ENCODE results near the gene WIPF2. TPM values are rescaled to one million over a fixed set of nuclear protein-coding genes. Genes with fewer than 3 reads are reported as not detected.

WIPF2 gene
- total and polyA plus RNA-seq, 2 donors (not counting 1 experiment from before 2014, with no cell fraction given) = 7.7 to 48.4 TPM

GRCh38 chr17:40290629-40291280 is 71.7 kb downstream of the WIPF2 start:
- H3K4me1 Mint-ChIP-seq = peaks cover 13% of the 10 kb centered on the region
- H3K27ac Mint-ChIP-seq = peak overlapping the region; percentile 5
- ChIA-PET CTCF (interaction anchor here (1.0 to 30.5 kb wide), 11 partner anchors 9 to 277 kb away, joined by 3 to 871 read pairs (median 6); partner anchors contain the start of genes GJD3 and WIPF2), POLR2A (interaction anchor here (0.6 kb wide), 1 partner anchor 81 kb away, joined by 4 read pairs; no protein-coding TSS in a partner anchor)
- H3K79me2 ChIP-seq (ENCODE audit: control insufficient read depth, insufficient read depth, low read length) = no peaks in the 10 kb centered on the region
- no peaks in the 10 kb centered on the region for H3K27me3 ChIP-seq (replicated peaks in 1 of 4; ENCODE audit: control extremely low read depth in 1 of 4, control insufficient read depth in 3 of 4, insufficient read depth in 4 of 4, low read length in 3 of 4)
- H2AFZ ChIP-seq (ENCODE audit: insufficient read depth, low read depth, low read length, poor library complexity, severe bottlenecking) = no peak overlapping the region
- H3K9me3 ChIP-seq (ENCODE audit: control extremely low read depth in 1 of 3, control insufficient read depth in 2 of 3, insufficient read depth in 1 of 3, low read length in 2 of 3) = no peaks in the 10 kb centered on the region
- no peaks in the 10 kb centered on the region for H3K27me3 Mint-ChIP-seq
- H3K4me3 ChIP-seq (ENCODE audit: control extremely low read depth in 1 of 5, extremely low read depth in 1 of 5, insufficient read depth in 1 of 5, low read depth in 2 of 5, low read length in 4 of 5) = no peak overlapping the region
- intact Hi-C loops (cut with micrococcal nuclease) = loop anchor here (1.0 kb wide), 2 partner anchors 89 to 277 kb away; no protein-coding TSS in a partner anchor
- TF ChIP-seq CTCF (IDR thresholded peaks at IDR 0.05) (peak; percentile 58), EZH2 (IDR thresholded peaks at IDR 0.05; ENCODE audit: borderline replicate concordance, insufficient read depth, low read depth, low read length, poor library complexity, severe bottlenecking) (no peak)
- no peak for ATAC-seq (ENCODE audit: low read depth)
- no peak overlapping the region for H3K9ac ChIP-seq (ENCODE audit: low read length)
- peaks cover 9 to 11% of the 10 kb centered on the region in 2 donors for H3K4me1 ChIP-seq (ENCODE audit: control insufficient read depth in 2 of 2, insufficient read depth in 2 of 2, low read length in 2 of 2)
- no peak overlapping the region for H3K4me3 Mint-ChIP-seq
- DNase-seq = peak; percentile 70
- WGBS (ENCODE audit: insufficient coverage) = 100% methylated on average over 1 of the region's 4 CpGs
- H3K36me3 ChIP-seq (replicated peaks in 1 of 2; ENCODE audit: control extremely low read depth in 1 of 2, control insufficient read depth in 1 of 2, extremely low read depth in 1 of 2, insufficient read depth in 2 of 2, low read length in 1 of 2) = no peaks in the 10 kb centered on the region
- H3K4me2 ChIP-seq (replicated peaks; ENCODE audit: low read depth, low read length, poor library complexity, severe bottlenecking) = no peak overlapping the region
- no peaks in the 10 kb centered on the region for H3K9me3 Mint-ChIP-seq (ENCODE audit: insufficient read depth)
- H3K27ac ChIP-seq (ENCODE audit: low read length in 2 of 2) = no peak overlapping the region
- no peaks in the 10 kb centered on the region for H4K20me1 ChIP-seq (ENCODE audit: control insufficient read depth, insufficient read depth, low read length, poor library complexity, severe bottlenecking)

- Histone ChIP-seq H3K9me3 (ENCODE audit: control extremely low read depth in 1 of 3, control insufficient read depth in 2 of 3, insufficient read depth in 1 of 3, low read length in 2 of 3) (no peaks in the 10 kb centered on the region), H3K4me3 (ENCODE audit: control extremely low read depth in 1 of 5, extremely low read depth in 1 of 5, insufficient read depth in 1 of 5, low read depth in 2 of 5, low read length in 4 of 5) (no peak overlapping the region), H3K36me3 (replicated peaks in 1 of 2; ENCODE audit: control extremely low read depth in 1 of 2, control insufficient read depth in 1 of 2, extremely low read depth in 1 of 2, insufficient read depth in 2 of 2, low read length in 1 of 2) (no peaks in the 10 kb centered on the region), H3K27me3 (replicated peaks in 1 of 4; ENCODE audit: control extremely low read depth in 1 of 4, control insufficient read depth in 3 of 4, insufficient read depth in 4 of 4, low read length in 3 of 4) (no peaks in the 10 kb centered on the region), H3K9ac (ENCODE audit: low read length) (no peak overlapping the region), H3K79me2 (ENCODE audit: control insufficient read depth, insufficient read depth, low read length) (no peaks in the 10 kb centered on the region), H3K27ac (ENCODE audit: low read length in 2 of 2) (no peak overlapping the region), H3K4me1 (ENCODE audit: control insufficient read depth in 2 of 2, insufficient read depth in 2 of 2, low read length in 2 of 2) (peaks cover 9 to 11% of the 10 kb centered on the region in 2 donors), H3K4me2 (replicated peaks; ENCODE audit: low read depth, low read length, poor library complexity, severe bottlenecking) (no peak overlapping the region), H2AFZ (ENCODE audit: insufficient read depth, low read depth, low read length, poor library complexity, severe bottlenecking) (no peak overlapping the region), H4K20me1 (ENCODE audit: control insufficient read depth, insufficient read depth, low read length, poor library complexity, severe bottlenecking) (no peaks in the 10 kb centered on the region)
- Mint-ChIP-seq H3K27ac (no peak overlapping the region), H3K4me3 (no peak overlapping the region), H3K27me3 (no peaks in the 10 kb centered on the region), H3K4me1 (peaks cover 13% of the 10 kb centered on the region), H3K9me3 (ENCODE audit: insufficient read depth) (no peaks in the 10 kb centered on the region)
- POLR2A ChIA-PET = no interaction called here
- TF ChIP-seq EZH2 (IDR thresholded peaks at IDR 0.05; ENCODE audit: borderline replicate concordance, insufficient read depth, low read depth, low read length, poor library complexity, severe bottlenecking) = no peak
- no peak for TF ChIP-seq CTCF (IDR thresholded peaks at IDR 0.05)
- no peak for ATAC-seq (ENCODE audit: low read depth)
- intact Hi-C loops (cut with micrococcal nuclease) = no loop called here
- CTCF ChIA-PET = interaction anchor here (0.8 to 30.5 kb wide), 13 partner anchors 8 to 277 kb away, joined by 3 to 871 read pairs (median 4); partner anchors contain the start of genes CSF3, GJD3 and WIPF2
- no peak for DNase-seq
- 98% methylated on average over 2 of the region's 2 CpGs for WGBS (ENCODE audit: insufficient coverage)
Measured at GRCh38 chr17:40291281-40291664, 72.2 kb downstream of the WIPF2 start.
